Measurements from ENCODE around the gene GALNTL6.

Gene GALNTL6

GRCh38 chr4:172270397-172270796, 457.2 kb downstream of the GALNTL6 start:
- TF ChIP-seq, protein P1, sequence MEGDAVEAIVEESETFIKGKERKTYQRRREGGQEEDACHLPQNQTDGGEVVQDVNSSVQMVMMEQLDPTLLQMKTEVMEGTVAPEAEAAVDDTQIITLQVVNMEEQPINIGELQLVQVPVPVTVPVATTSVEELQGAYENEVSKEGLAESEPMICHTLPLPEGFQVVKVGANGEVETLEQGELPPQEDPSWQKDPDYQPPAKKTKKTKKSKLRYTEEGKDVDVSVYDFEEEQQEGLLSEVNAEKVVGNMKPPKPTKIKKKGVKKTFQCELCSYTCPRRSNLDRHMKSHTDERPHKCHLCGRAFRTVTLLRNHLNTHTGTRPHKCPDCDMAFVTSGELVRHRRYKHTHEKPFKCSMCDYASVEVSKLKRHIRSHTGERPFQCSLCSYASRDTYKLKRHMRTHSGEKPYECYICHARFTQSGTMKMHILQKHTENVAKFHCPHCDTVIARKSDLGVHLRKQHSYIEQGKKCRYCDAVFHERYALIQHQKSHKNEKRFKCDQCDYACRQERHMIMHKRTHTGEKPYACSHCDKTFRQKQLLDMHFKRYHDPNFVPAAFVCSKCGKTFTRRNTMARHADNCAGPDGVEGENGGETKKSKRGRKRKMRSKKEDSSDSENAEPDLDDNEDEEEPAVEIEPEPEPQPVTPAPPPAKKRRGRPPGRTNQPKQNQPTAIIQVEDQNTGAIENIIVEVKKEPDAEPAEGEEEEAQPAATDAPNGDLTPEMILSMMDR (IDR thresholded peaks at IDR 0.05; ENCODE audit: low read depth, low read length): no peak
- no peak overlapping the region for H3K4me3 ChIP-seq (replicated peaks in 1 of 2; ENCODE audit: low read depth in 2 of 2, low read length in 2 of 2)
- DNase-seq (ENCODE audit: low read depth in 2 of 2): no peak

GRCh38 chr4:172287117-172287516, 473.9 kb downstream of the GALNTL6 start:
- H3K4me3 ChIP-seq (replicated peaks in 1 of 2; ENCODE audit: low read depth in 2 of 2, low read length in 2 of 2): no peak overlapping the region
- TF ChIP-seq, protein P1 (IDR thresholded peaks at IDR 0.05; ENCODE audit: low read depth, low read length): no peak
- DNase-seq (ENCODE audit: low read depth in 2 of 2): no peak

DNA sequence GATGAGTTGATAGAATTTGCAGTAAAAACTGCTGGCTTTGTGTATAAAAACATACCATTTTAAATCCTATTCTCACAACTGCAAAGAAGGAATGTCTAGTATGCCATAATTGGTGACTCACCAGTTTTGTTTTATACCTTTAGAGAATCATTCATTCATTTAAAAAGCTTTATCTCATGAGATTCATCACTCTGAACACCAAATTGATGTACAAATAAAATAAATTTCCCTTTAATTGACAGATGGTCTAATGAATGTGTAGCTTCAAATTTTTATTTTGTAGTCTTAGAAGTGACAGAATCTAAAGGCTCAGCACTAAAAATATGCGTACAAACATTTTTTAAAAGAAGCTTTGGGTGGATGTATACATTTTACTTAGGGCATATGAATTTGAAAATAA, 492.5 kb downstream of the GALNTL6 start:
- DNase-seq (ENCODE audit: low read depth in 2 of 2): no peak
- H3K4me3 ChIP-seq (replicated peaks in 1 of 2; ENCODE audit: low read depth in 2 of 2, low read length in 2 of 2): no peak overlapping the region
- TF ChIP-seq, protein P1 (IDR thresholded peaks at IDR 0.05; ENCODE audit: low read depth, low read length): no peak

DNA sequence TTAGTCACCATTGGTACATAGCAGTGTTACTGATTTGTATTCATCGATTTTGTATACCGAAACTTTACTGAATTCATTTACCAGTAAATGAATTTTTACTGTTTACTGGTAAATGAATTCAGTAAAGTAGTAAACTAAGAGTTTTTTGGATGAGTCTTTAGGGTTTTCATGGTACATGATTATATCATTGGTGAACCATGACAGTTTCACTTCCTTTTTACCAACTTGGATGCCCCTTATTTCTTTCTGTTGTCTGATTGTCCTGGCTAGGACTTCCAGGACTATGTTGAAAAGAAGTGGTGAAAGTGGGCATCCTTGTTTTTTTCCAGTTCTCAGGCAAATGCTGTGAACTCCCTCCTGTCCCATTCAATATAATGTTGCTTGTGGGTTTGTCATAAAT, 494.9 kb downstream of the GALNTL6 start:
- DNase-seq (ENCODE audit: low read depth in 2 of 2): no peak
- no peak overlapping the region for H3K4me3 ChIP-seq (replicated peaks in 1 of 2; ENCODE audit: low read depth in 2 of 2, low read length in 2 of 2)
- TF ChIP-seq, protein P1 (IDR thresholded peaks at IDR 0.05; ENCODE audit: low read depth, low read length): no peak

- TF ChIP-seq, protein P1 (IDR thresholded peaks at IDR 0.05; ENCODE audit: low read depth, low read length): no peak
Measured at GRCh38 chr4:172311682-172312081, 498.5 kb downstream of the GALNTL6 start.

DNA sequence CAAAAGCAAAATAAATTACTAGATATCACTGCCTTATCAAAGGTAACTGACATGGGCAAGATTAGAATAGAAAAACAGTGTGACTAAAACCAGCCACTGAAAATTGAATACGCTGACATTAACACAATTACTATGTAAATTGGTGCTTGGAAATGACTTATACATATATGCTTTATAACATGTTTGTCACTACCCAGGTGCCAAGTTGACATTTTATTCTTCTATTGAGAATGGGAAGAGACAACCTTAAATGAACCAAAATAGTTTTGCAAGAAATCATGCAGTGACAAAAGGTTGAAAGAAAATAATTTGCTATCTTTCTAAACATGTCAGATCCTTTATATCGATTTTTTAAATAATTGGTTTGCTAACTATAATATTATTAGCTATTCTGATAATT, 510.1 kb downstream of the GALNTL6 start:
- DNase-seq (ENCODE audit: low read depth in 2 of 2): no peak
- TF ChIP-seq, protein P1 (IDR thresholded peaks at IDR 0.05; ENCODE audit: low read depth, low read length): no peak
- no peak overlapping the region for H3K4me3 ChIP-seq (replicated peaks in 1 of 2; ENCODE audit: low read depth in 2 of 2, low read length in 2 of 2)

More at GRCh38 chr4:172311682-172312081, 498.5 kb downstream of the GALNTL6 start:
- no peak for DNase-seq (ENCODE audit: low read depth in 2 of 2)
- no peak overlapping the region for H3K4me3 ChIP-seq (replicated peaks in 1 of 2; ENCODE audit: low read depth in 2 of 2, low read length in 2 of 2)

DNA sequence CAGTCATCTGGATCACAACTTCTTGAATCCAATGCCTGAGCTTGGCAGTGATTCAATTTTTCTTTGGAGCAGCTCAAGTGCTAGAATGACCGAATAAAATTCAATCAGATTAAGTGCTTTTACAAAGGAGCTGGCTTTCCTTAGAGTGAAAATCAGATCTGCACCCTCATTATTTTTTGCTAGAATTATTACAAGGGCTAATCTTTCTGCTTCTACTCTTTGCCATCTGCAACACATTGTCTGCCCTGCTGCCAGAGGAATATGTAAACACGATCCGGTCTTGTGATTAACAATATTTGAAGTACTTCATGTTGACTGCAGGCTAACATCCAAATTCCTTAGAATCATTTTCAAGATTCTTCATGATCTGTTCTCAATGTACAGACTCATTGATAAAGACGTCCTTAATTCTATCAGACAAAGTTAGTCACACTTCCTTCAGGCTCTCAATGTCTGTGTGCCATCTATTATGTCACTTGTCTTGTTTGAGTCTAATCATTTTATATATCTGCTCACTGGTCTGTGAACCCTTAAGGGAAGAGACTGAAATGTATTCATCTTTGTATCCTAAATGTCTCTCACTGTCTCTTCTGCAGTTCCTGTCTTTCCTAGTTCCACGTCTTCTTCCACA, 531.2 kb downstream of the GALNTL6 start:
- DNase-seq (ENCODE audit: low read depth in 2 of 2): no peak
- H3K4me3 ChIP-seq (replicated peaks in 1 of 2; ENCODE audit: low read depth in 2 of 2, low read length in 2 of 2): no peak overlapping the region
- TF ChIP-seq, protein P1 (IDR thresholded peaks at IDR 0.05; ENCODE audit: low read depth, low read length): no peak

Data from cardiac fibroblast (primary cell).